H9 (cell line): Measurements from ENCODE around the gene SLPI. TPM values are rescaled to one million over a fixed set of nuclear protein-coding genes. Genes with fewer than 3 reads are reported as not detected.

ENCODE experiments used
- DNase-seq: peaks from one replicate; pipeline ENCODE4 v3.0.0-alpha.2; 2017
- H2AFZ ChIP-seq: one replicate; pipeline ENCODE4 v1.6.1; 2013; ENCODE audit warnings: mild to moderate bottlenecking, low read length, control low read depth, moderate library complexity
- H2AK5ac ChIP-seq: 2 replicates; pipeline ENCODE4 v1.6.1; 2013; ENCODE audit warnings: low read length, control low read depth, mixed read lengths; ENCODE audit not compliant: insufficient read length
- H2BK120ac ChIP-seq: one replicate; pipeline ENCODE4 v1.6.1; 2013; ENCODE audit warnings: low read depth, mild to moderate bottlenecking, low read length, control low read depth, inconsistent platforms; ENCODE audit not compliant: poor library complexity, severe bottlenecking
- H2BK12ac ChIP-seq: 2 replicates; pipeline ENCODE4 v1.6.1; 2013; ENCODE audit warnings: low read length, control low read depth, mixed read lengths, low read depth; ENCODE audit not compliant: insufficient read length
- H2BK15ac ChIP-seq: 2 replicates; pipeline ENCODE4 v1.6.1; 2013; ENCODE audit warnings: low read depth, low read length, control low read depth
- H2BK20ac ChIP-seq: one replicate; pipeline ENCODE4 v1.6.1; 2013; ENCODE audit warnings: low read depth, mild to moderate bottlenecking, low read length, control low read depth, inconsistent platforms; ENCODE audit not compliant: poor library complexity, severe bottlenecking
- H2BK5ac ChIP-seq: 2 replicates; pipeline ENCODE4 v1.6.1; 2013; ENCODE audit warnings: low read length, control low read depth, mixed read lengths; ENCODE audit not compliant: insufficient read length
- H3K14ac ChIP-seq: 2 replicates; pipeline ENCODE4 v1.6.1; 2013; ENCODE audit warnings: low read length, control low read depth; ENCODE audit not compliant: insufficient read depth
- H3K18ac ChIP-seq: 2 replicates; pipeline ENCODE4 v1.6.1; 2013; ENCODE audit warnings: low read depth, mild to moderate bottlenecking, mixed read lengths, low read length, control low read depth; ENCODE audit not compliant: insufficient read length
- H3K23ac ChIP-seq: 2 replicates; pipeline ENCODE4 v1.6.1; 2013; ENCODE audit warnings: low read length, control low read depth, mixed read lengths, low read depth; ENCODE audit not compliant: insufficient read length
- H3K23me2 ChIP-seq: 2 replicates; pipeline ENCODE4 v1.6.1; 2013; ENCODE audit warnings: low read depth, mild to moderate bottlenecking, mixed read lengths, low read length, control low read depth; ENCODE audit not compliant: insufficient read length, poor library complexity, severe bottlenecking
- H3K27ac ChIP-seq: 2 replicates; pipeline ENCODE4 v1.5.1; 2013; ENCODE audit warnings: low read length, control low read depth, mixed read lengths, low read depth; ENCODE audit not compliant: insufficient read length
- H3K27me3 ChIP-seq: 2 replicates; pipeline ENCODE4 v1.6.1; 2013; ENCODE audit warnings: low read length, control low read depth, inconsistent platforms; ENCODE audit not compliant: insufficient read depth
- H3K4ac ChIP-seq: 2 replicates; pipeline ENCODE4 v1.6.1; 2013; ENCODE audit warnings: low read depth, mild to moderate bottlenecking, control low read depth, inconsistent platforms, low read length, moderate library complexity
- H3K4me1 ChIP-seq: 2 replicates; pipeline ENCODE4 v1.6.1; 2013; ENCODE audit warnings: low read length, control low read depth, inconsistent platforms; ENCODE audit not compliant: insufficient read depth
- H3K4me2 ChIP-seq: 2 replicates; pipeline ENCODE4 v1.6.1; 2013; ENCODE audit warnings: low read length, control low read depth, mixed read lengths; ENCODE audit not compliant: insufficient read length, insufficient read depth
- H3K56ac ChIP-seq: 2 replicates; pipeline ENCODE4 v1.6.1; 2013; ENCODE audit warnings: low read depth, mild to moderate bottlenecking, mixed read lengths, low read length, control low read depth; ENCODE audit not compliant: insufficient read length
- H3K79me1 ChIP-seq: 2 replicates; pipeline ENCODE4 v1.6.1; 2013; ENCODE audit warnings: low read depth, mild to moderate bottlenecking, moderate library complexity, low read length, control low read depth, inconsistent platforms; ENCODE audit not compliant: insufficient read depth, poor library complexity, severe bottlenecking
- H3K79me2 ChIP-seq: 2 replicates; pipeline ENCODE4 v1.6.1; 2013; ENCODE audit warnings: low read length, control low read depth, inconsistent platforms; ENCODE audit not compliant: insufficient read depth
- H3K9ac ChIP-seq: 2 replicates; pipeline ENCODE4 v1.6.1; 2013; ENCODE audit warnings: low read length, control low read depth, mixed read lengths; ENCODE audit not compliant: insufficient read length; ENCODE audit errors: extremely low read depth
- H3K9me3 ChIP-seq: one replicate; pipeline ENCODE4 v1.6.1; 2013; ENCODE audit warnings: low read depth, low read length, inconsistent platforms; ENCODE audit not compliant: control insufficient read depth
- H3T11ph ChIP-seq: one replicate; pipeline ENCODE4 v1.6.1; 2013; ENCODE audit warnings: mild to moderate bottlenecking, low read length, control low read depth, inconsistent platforms
- H4K20me1 ChIP-seq: one replicate; pipeline ENCODE4 v1.6.1; 2013; ENCODE audit not compliant: control insufficient read depth, insufficient read length, insufficient read depth
- H4K5ac ChIP-seq: 2 replicates; pipeline ENCODE4 v1.6.1; 2013; ENCODE audit warnings: low read depth, mild to moderate bottlenecking, mixed read lengths, low read length, control low read depth; ENCODE audit not compliant: insufficient read length
- H4K8ac ChIP-seq: replicated peaks from 2 replicates; pipeline ENCODE4 v1.6.1; 2013; ENCODE audit warnings: low read length, control low read depth, mixed read lengths, low read depth; ENCODE audit not compliant: insufficient read length
- H4K91ac ChIP-seq: 2 replicates; pipeline ENCODE4 v1.6.1; 2013; ENCODE audit warnings: low read depth, mild to moderate bottlenecking, moderate library complexity, mixed read lengths, low read length, control low read depth; ENCODE audit not compliant: insufficient read length
- H3K27ac Mint-ChIP-seq, 3 experiments: 2 replicates in 2 of 3; 3 replicates in 1 of 3; pipeline ENCODE4 v1.8.0; 2020 to 2021; ENCODE audit warnings: mixed read lengths in 3 of 3, mild to moderate bottlenecking in 1 of 3, moderate library complexity in 1 of 3
- H3K27me3 Mint-ChIP-seq: 2 replicates; pipeline ENCODE4 v1.8.0; 2021; ENCODE audit warnings: low read depth, mild to moderate bottlenecking, moderate library complexity, mixed read lengths
- H3K36me3 Mint-ChIP-seq, 3 experiments: 2 replicates in 2 of 3; 3 replicates in 1 of 3; pipeline ENCODE4 v1.8.0; 2020 to 2021; ENCODE audit warnings: low read depth in 3 of 3, mixed read lengths in 3 of 3; ENCODE audit not compliant: insufficient read depth in 1 of 3
- H3K4me1 Mint-ChIP-seq, 2 experiments: 2 replicates each; pipeline ENCODE4 v1.8.0; 2020; ENCODE audit warnings: mixed read lengths in 2 of 2
- H3K4me3 Mint-ChIP-seq, 2 experiments: 2 replicates in 1 of 2; 3 replicates in 1 of 2; pipeline ENCODE4 v1.8.0; 2020 to 2021; ENCODE audit warnings: mild to moderate bottlenecking in 2 of 2, mixed read lengths in 2 of 2, moderate library complexity in 1 of 2
- H3K9me3 Mint-ChIP-seq, 2 experiments: 2 replicates in 1 of 2; 3 replicates in 1 of 2; pipeline ENCODE4 v1.8.0; 2020; ENCODE audit warnings: mild to moderate bottlenecking in 2 of 2, mixed read lengths in 2 of 2, moderate library complexity in 1 of 2
- WGBS: extraction: QIAGEN DNeasy Blood & Tissue Kit; methylation state at CpG from one replicate; pipeline ENCODE4 v1.1.7; 2013; ENCODE audit warnings: missing lambda C conversion rate, low lambda C conversion rate, mixed read lengths; ENCODE audit not compliant: insufficient read length; ENCODE audit errors: extremely low coverage; 5-methylcytosine and 5-hydroxymethylcytosine counted together
- total RNA-seq: library from RNA; stranded (reverse); gene quantifications from 2 replicates; pipeline ENCODE4 v1.2.1, GENCODE V29; 2021
- TF ChIP-seq, protein P1 (sequence below): fragments of 200-600 bp; sonication (generic); conservative IDR thresholded peaks from 3 replicates; pipeline ENCODE4 v1.8.0; 2021; ENCODE audit warnings: antibody characterized with exemption, mild to moderate bottlenecking

Gene SLPI
- total RNA-seq, 1 experiment from 2014 or later, result not detected

- no peaks in the 10 kb centered on the region for H3K4me1 ChIP-seq
- no peaks in the 10 kb centered on the region for H3K36me3 Mint-ChIP-seq
- H3K27ac ChIP-seq, result no peak overlapping the region
- no CpG with 5 or more reads among the region's 18 CpGs for WGBS
- H4K20me1 ChIP-seq, result no peaks in the 10 kb centered on the region
- H2BK15ac ChIP-seq, result no peak overlapping the region
- no peak overlapping the region for H2BK5ac ChIP-seq
- no peak overlapping the region for H4K5ac ChIP-seq
- H3K9me3 ChIP-seq, result no peaks in the 10 kb centered on the region
- H3K23ac ChIP-seq, result no peak overlapping the region
- H3K79me2 ChIP-seq, result no peaks in the 10 kb centered on the region
- H3K4me3 Mint-ChIP-seq, result no peak overlapping the region
- H3K14ac ChIP-seq, result no peak overlapping the region; the same call in 1 of the 2 replicates
- no peaks in the 10 kb centered on the region; a peak in 1 of 5 replicates for H3K9me3 Mint-ChIP-seq
- no peak overlapping the region for H2AFZ ChIP-seq
- H4K91ac ChIP-seq, result no peak overlapping the region
- H3K23me2 ChIP-seq, result no peaks in the 10 kb centered on the region
- H2BK120ac ChIP-seq, result no peak overlapping the region
- H3K9ac ChIP-seq, result no peak overlapping the region
- H3K4ac ChIP-seq, result no peak overlapping the region
- H3K27me3 Mint-ChIP-seq, result peaks cover 31% of the 10 kb centered on the region
- H4K8ac ChIP-seq, result no peak overlapping the region
- peak; percentile 87 for DNase-seq
- H2BK12ac ChIP-seq, result no peak overlapping the region
- H2AK5ac ChIP-seq, result no peak overlapping the region
- no peaks in the 10 kb centered on the region for H3K4me1 Mint-ChIP-seq
- H2BK20ac ChIP-seq, result no peak overlapping the region
- H3K79me1 ChIP-seq, result no peaks in the 10 kb centered on the region
- no peaks in the 10 kb centered on the region; the same call in 1 of the 2 replicates for H3K27me3 ChIP-seq
- no peak overlapping the region for H3K56ac ChIP-seq
- H3K27ac Mint-ChIP-seq, result no peak overlapping the region
- H3T11ph ChIP-seq, result no peak overlapping the region
- H3K4me2 ChIP-seq, result no peak overlapping the region
- TF ChIP-seq, protein P1, sequence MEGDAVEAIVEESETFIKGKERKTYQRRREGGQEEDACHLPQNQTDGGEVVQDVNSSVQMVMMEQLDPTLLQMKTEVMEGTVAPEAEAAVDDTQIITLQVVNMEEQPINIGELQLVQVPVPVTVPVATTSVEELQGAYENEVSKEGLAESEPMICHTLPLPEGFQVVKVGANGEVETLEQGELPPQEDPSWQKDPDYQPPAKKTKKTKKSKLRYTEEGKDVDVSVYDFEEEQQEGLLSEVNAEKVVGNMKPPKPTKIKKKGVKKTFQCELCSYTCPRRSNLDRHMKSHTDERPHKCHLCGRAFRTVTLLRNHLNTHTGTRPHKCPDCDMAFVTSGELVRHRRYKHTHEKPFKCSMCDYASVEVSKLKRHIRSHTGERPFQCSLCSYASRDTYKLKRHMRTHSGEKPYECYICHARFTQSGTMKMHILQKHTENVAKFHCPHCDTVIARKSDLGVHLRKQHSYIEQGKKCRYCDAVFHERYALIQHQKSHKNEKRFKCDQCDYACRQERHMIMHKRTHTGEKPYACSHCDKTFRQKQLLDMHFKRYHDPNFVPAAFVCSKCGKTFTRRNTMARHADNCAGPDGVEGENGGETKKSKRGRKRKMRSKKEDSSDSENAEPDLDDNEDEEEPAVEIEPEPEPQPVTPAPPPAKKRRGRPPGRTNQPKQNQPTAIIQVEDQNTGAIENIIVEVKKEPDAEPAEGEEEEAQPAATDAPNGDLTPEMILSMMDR, result peak; percentile 92
- no peak overlapping the region for H3K18ac ChIP-seq
These were observed 24.9 kb downstream of the SLPI start for GRCh38 chr20:45229264-45230056.
